Skin epidermis (tissue), 12 donors: Measurements from ENCODE around the gene GATAD1.
"Not testable (repeated sequence)": the region's sequence is repeated elsewhere in the genome, so short reads cannot be mapped to it uniquely, and the experiment has no call there.

Experiments used
- H3K27ac ChIP-seq, 21 experiments: fragments of 200-600 bp; sonication (generic) in 11 of 21; one replicate each; pipeline ENCODE4 v1.5.0; 2020; ENCODE audit warnings: mild to moderate bottlenecking in 3 of 21, inconsistent platforms in 2 of 21, moderate library complexity in 2 of 21
- H3K4me3 ChIP-seq, 7 experiments: fragments of 200-600 bp; sonication (generic) in 2 of 7; one replicate each; pipeline ENCODE4 v1.5.0; 2020; ENCODE audit warnings: inconsistent platforms in 2 of 7, mild to moderate bottlenecking in 2 of 7, moderate library complexity in 1 of 7

The GATAD1 gene

GRCh38 chr7:92478095-92478494 lies 30.8 kb downstream of the GATAD1 start:
- Histone ChIP-seq H3K27ac (no peak overlapping the region), H3K4me3 (no peak overlapping the region)

- H3K27ac ChIP-seq, result no peak overlapping the region
Measured at GRCh38 chr7:92478711-92479110, 31.4 kb downstream of the GATAD1 start.

GRCh38 chr7:92479146-92479545 lies 31.9 kb downstream of the GATAD1 start:
- H3K27ac ChIP-seq, result not testable (repeated sequence)

More at GRCh38 chr7:92478711-92479110, 31.4 kb downstream of the GATAD1 start:
- H3K4me3 ChIP-seq, result no peak overlapping the region

GRCh38 chr7:92483624-92484023 lies 36.3 kb downstream of the GATAD1 start:
- H3K4me3 ChIP-seq, H3K27ac ChIP-seq: not testable (repeated sequence)

More at GRCh38 chr7:92479146-92479545, 31.9 kb downstream of the GATAD1 start:
- not testable (repeated sequence) for H3K4me3 ChIP-seq

- not testable (repeated sequence) for H3K27ac ChIP-seq, H3K4me3 ChIP-seq
Measured at GRCh38 chr7:92484226-92484625, 36.9 kb downstream of the GATAD1 start.

- Histone ChIP-seq H3K27ac (no peak overlapping the region), H3K4me3 (no peak overlapping the region)
Measured at GRCh38 chr7:92485267-92485892, 38.1 kb downstream of the GATAD1 start.

- no peak overlapping the region for H3K4me3 ChIP-seq
- no peak overlapping the region for H3K27ac ChIP-seq
Measured at GRCh38 chr7:92485974-92486373, 38.7 kb downstream of the GATAD1 start.

- H3K27ac ChIP-seq, result no peak overlapping the region
- H3K4me3 ChIP-seq, result no peak overlapping the region
Measured at GRCh38 chr7:92487804-92488203, 40.5 kb downstream of the GATAD1 start.

- H3K27ac ChIP-seq, result no peak overlapping the region
- H3K4me3 ChIP-seq, result no peak overlapping the region
Measured at GRCh38 chr7:92489634-92490033, 42.4 kb downstream of the GATAD1 start.

GRCh38 chr7:92496876-92497275 lies 49.6 kb downstream of the GATAD1 start:
- no peak overlapping the region for H3K4me3 ChIP-seq
- no peak overlapping the region for H3K27ac ChIP-seq

GRCh38 chr7:92498557-92498956 lies 51.3 kb downstream of the GATAD1 start:
- H3K27ac ChIP-seq, result no peak overlapping the region
- no peak overlapping the region for H3K4me3 ChIP-seq

- Histone ChIP-seq H3K4me3 (no peak overlapping the region), H3K27ac (no peak overlapping the region)
Measured at GRCh38 chr7:92503767-92504166, 56.5 kb downstream of the GATAD1 start.

- Histone ChIP-seq H3K4me3 (no peak overlapping the region), H3K27ac (no peak overlapping the region)
Measured at GRCh38 chr7:92504563-92504962, 57.3 kb downstream of the GATAD1 start.

- Histone ChIP-seq H3K4me3 (no peak overlapping the region), H3K27ac (no peak overlapping the region)
Measured at GRCh38 chr7:92506363-92506762, 59.1 kb downstream of the GATAD1 start.

GRCh38 chr7:92508946-92509345 lies 61.7 kb downstream of the GATAD1 start:
- no peak overlapping the region for H3K4me3 ChIP-seq
- no peak overlapping the region for H3K27ac ChIP-seq
